Dendritic cell treated with granulocyte-macrophage colony-stimulating factor and Interleukin-4, amounts not matched to agents 40 ng/mL and 50 ng/mL, for 4 days (primary cell): ENCODE data around the gene STMND1.
A peak's percentile ranks its signal among the peaks of the same experiment; 100 is the strongest.

Experiments
- H3K27ac Mint-ChIP-seq: one replicate; pipeline ENCODE4 v1.8.0; 2022; ENCODE audit warnings: mild to moderate bottlenecking, mixed read lengths
- H3K27me3 Mint-ChIP-seq: one replicate; pipeline ENCODE4 v1.8.0; 2022; ENCODE audit warnings: mild to moderate bottlenecking, mixed read lengths
- H3K36me3 Mint-ChIP-seq: one replicate; pipeline ENCODE4 v1.8.0; 2022; ENCODE audit warnings: low read depth, mixed read lengths
- H3K4me1 Mint-ChIP-seq: one replicate; pipeline ENCODE4 v1.8.0; 2022; ENCODE audit warnings: low read depth, mixed read lengths
- H3K4me3 Mint-ChIP-seq: one replicate; pipeline ENCODE4 v1.8.0; 2022; ENCODE audit warnings: mild to moderate bottlenecking, moderate library complexity, mixed read lengths
- H3K9me3 Mint-ChIP-seq: one replicate; pipeline ENCODE4 v1.8.0; 2022; ENCODE audit warnings: mixed read lengths
- intact Hi-C: fragments of 100-400 bp; cut with micrococcal nuclease; formaldehyde crosslinking; loops from one replicate; pipeline ENCODE4 v1.15.0; 2022

Gene STMND1

DNA sequence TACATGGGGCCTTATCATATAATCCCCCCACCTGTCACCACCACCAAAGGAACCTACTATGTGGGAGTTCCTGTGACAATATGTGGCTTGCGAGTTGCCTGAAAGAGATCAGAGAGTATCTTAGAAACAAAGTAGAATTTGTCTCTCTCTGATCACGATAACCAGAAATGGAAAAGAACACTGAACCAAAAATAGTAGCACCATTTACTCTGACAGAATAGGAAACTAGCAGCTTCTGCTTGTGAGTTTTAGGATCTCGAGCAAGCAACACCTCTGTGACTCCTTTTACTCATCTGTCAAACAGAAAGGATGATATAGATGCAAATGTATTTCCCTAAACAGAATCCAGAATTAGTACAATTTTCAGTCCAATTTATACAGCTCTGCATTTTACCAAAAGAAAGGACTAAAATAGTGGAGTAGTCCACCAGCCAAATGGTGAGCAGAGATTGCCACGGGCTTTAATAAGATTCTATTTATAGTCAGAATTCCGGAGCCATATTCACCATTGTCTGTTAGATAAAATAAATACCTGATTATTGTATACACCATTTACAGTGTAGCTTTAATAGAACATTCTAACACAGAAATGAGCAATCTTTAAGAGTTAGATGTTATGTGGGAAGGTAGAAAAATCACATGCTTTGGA, 19.9 kb upstream of the STMND1 start:
- Mint-ChIP-seq H3K4me1 (no peaks in the 10 kb centered on the region), H3K27ac (no peak overlapping the region), H3K27me3 (peaks cover 19% of the 10 kb centered on the region), H3K9me3 (peaks cover 2% of the 10 kb centered on the region), H3K36me3 (no peaks in the 10 kb centered on the region), H3K4me3 (no peak overlapping the region)
- intact Hi-C loops = no loop called here

DNA sequence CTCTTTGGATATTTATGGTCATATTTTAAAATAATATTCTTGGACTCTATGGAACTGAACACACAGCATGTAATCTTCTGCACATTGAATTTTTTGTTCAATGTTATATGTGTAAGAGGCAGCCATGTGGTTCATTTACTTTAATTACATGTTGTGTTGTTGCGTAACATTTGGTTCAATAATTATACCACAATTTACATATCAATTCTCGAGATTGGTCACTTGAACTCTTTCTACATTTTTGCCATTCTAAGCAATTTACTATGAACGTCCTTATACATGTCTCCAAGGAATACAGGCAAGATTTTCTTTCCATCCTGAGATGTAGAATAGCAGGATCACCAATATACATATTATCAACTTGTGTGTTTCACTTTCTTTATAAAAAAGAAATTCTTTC, 18.5 kb upstream of the STMND1 start:
- Mint-ChIP-seq H3K27ac (no peak overlapping the region), H3K27me3 (peaks cover 18% of the 10 kb centered on the region), H3K36me3 (no peaks in the 10 kb centered on the region), H3K9me3 (no peaks in the 10 kb centered on the region), H3K4me1 (no peaks in the 10 kb centered on the region), H3K4me3 (no peak overlapping the region)
- intact Hi-C loops = no loop called here

DNA sequence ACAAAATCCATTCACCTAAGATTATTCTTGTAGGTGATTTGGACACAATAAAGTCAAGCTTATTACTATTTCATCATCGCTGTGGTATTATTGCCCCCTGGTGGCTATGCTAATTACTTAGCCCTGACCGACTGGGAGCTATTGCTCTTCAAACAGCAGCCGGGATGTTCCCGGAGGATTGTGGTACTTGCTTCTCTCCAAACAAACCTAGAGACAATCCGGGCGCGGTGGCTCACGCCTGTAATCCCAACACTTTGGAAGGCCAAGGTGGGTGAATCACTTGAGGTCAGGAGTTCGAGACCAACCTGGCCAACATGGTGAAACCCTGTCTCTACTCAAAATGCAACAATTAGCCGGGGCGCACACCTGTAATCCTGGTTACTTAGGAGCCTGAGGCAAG, 15.4 kb upstream of the STMND1 start:
- intact Hi-C loops = loop anchor here (2.0 kb wide), 3 partner anchors 122 to 754 kb away; no protein-coding TSS in a partner anchor
- Mint-ChIP-seq H3K9me3 (no peaks in the 10 kb centered on the region), H3K36me3 (no peaks in the 10 kb centered on the region), H3K4me3 (no peak overlapping the region), H3K4me1 (no peaks in the 10 kb centered on the region), H3K27me3 (peaks cover 19% of the 10 kb centered on the region), H3K27ac (no peak overlapping the region)

DNA sequence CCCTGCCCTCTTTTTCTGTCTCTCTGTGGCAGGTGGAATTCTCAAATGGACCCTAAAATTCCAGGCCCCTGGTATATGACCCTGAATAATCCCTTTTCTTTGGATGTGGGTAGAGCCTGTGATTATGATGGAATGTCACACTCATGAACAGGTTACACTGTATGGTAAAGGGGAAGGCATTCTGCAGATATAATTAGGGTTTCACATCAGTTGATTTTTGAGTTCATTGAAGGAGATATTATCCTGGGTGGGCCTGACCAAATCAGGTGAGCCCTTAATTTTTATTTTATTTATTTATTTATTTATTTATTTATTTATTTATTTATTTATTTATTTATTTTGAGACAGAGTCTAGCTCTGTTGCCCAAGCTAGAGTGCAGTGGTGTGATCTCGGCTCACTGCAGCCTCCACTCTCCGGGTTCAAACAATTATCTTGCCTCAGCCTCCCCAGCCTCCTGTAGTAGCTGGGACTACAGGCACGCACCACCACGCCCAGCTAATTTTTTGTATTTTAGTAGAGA, 13.7 kb upstream of the STMND1 start:
- H3K4me3 Mint-ChIP-seq = no peak overlapping the region
- H3K9me3 Mint-ChIP-seq = no peaks in the 10 kb centered on the region
- no peaks in the 10 kb centered on the region for H3K36me3 Mint-ChIP-seq
- H3K4me1 Mint-ChIP-seq = no peaks in the 10 kb centered on the region
- intact Hi-C loops = no loop called here
- H3K27me3 Mint-ChIP-seq = peaks cover 20% of the 10 kb centered on the region
- H3K27ac Mint-ChIP-seq = no peak overlapping the region

DNA sequence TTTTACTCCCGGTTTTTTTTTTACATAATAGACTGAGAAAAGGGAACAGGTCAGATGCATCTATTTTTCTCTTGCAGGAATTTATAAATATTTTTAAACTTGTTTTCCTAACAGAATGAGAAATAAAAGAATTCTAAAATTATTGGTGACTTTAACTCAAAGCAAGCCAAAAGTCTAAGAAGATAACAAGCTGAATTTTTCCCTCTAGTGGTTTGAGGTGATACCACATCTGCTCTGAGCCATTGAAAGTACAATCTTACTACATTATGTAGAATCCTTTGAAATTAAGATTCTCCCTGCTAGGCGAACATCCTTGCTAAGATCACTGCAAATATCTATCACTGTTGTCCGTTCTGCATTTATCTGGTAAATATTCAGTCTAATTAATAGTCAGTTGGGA, 10.7 kb upstream of the STMND1 start:
- intact Hi-C loops = no loop called here
- no peaks in the 10 kb centered on the region for H3K36me3 Mint-ChIP-seq
- H3K27me3 Mint-ChIP-seq = peaks cover 23% of the 10 kb centered on the region
- no peak overlapping the region for H3K27ac Mint-ChIP-seq
- no peaks in the 10 kb centered on the region for H3K9me3 Mint-ChIP-seq
- H3K4me1 Mint-ChIP-seq = no peaks in the 10 kb centered on the region
- no peak overlapping the region for H3K4me3 Mint-ChIP-seq

DNA sequence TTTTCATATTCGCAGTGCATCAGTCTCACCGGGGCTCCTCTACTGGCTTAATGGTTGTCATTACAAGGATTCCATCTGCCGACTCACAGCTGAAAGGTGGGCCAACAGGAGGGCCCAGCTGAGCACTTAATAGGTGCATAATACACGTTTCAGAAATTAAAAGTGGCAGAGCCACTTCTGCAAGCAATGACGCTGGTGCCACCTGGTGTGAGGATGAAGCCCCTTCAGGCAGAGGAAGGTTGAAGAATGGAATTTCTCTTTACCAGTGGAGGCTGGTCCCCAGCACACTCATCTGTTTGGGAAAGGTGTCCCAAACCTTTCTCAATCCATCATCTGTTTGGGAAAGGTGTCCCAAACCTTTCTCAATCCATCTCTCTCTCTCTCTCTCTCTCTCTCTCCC, 8.2 kb upstream of the STMND1 start:
- no peaks in the 10 kb centered on the region for H3K9me3 Mint-ChIP-seq
- H3K27me3 Mint-ChIP-seq = peaks cover 22% of the 10 kb centered on the region
- H3K36me3 Mint-ChIP-seq = no peaks in the 10 kb centered on the region
- H3K27ac Mint-ChIP-seq = no peak overlapping the region
- intact Hi-C loops = no loop called here
- no peak overlapping the region for H3K4me3 Mint-ChIP-seq
- H3K4me1 Mint-ChIP-seq = no peaks in the 10 kb centered on the region

DNA sequence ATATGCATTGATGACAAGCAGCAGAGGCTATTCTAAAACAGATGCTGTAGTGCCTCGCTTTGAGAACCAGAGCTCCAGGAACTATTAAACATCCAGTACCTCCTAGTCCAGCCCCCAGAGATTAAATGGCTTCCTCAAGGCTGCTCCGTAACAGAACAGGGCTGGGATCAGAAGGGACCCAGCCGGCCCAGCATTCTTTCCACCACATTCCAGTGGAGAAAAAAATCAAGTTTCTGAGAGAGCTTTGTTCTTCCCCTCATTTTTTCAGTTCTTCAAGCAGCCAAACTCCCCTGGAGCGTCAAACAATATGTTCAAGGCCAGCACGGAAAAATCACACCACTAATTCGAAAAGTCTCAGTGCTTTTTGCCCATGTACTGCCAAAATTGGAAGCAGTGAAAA, 5.8 kb upstream of the STMND1 start:
- intact Hi-C loops = no loop called here
- H3K4me3 Mint-ChIP-seq = no peak overlapping the region
- peaks cover 26% of the 10 kb centered on the region for H3K27me3 Mint-ChIP-seq
- no peak overlapping the region for H3K27ac Mint-ChIP-seq
- H3K9me3 Mint-ChIP-seq = no peaks in the 10 kb centered on the region
- no peaks in the 10 kb centered on the region for H3K36me3 Mint-ChIP-seq
- H3K4me1 Mint-ChIP-seq = peaks cover 7% of the 10 kb centered on the region

DNA sequence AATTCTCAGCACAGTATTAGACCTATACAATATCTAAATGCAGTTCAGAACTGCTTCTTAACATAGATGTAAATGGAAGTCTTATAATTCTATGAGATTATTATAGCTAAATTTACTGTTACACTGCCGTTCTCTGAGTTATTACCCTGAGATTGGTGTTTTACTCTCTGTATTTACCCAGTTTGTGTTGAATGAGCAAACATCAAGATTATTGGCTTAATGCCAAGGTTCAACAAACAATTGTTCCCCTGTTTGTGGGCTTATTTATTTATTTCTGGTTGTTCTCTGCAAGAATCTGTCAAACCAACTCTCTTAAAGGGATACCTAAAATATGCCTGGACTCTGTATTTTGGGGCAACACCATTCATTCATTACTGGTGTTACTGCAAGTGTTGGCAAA, 5.2 kb upstream of the STMND1 start:
- peaks cover 30% of the 10 kb centered on the region for H3K27me3 Mint-ChIP-seq
- intact Hi-C loops = no loop called here
- H3K36me3 Mint-ChIP-seq = no peaks in the 10 kb centered on the region
- H3K27ac Mint-ChIP-seq = no peak overlapping the region
- H3K4me1 Mint-ChIP-seq = peaks cover 12% of the 10 kb centered on the region
- H3K4me3 Mint-ChIP-seq = no peak overlapping the region
- H3K9me3 Mint-ChIP-seq = no peaks in the 10 kb centered on the region

DNA sequence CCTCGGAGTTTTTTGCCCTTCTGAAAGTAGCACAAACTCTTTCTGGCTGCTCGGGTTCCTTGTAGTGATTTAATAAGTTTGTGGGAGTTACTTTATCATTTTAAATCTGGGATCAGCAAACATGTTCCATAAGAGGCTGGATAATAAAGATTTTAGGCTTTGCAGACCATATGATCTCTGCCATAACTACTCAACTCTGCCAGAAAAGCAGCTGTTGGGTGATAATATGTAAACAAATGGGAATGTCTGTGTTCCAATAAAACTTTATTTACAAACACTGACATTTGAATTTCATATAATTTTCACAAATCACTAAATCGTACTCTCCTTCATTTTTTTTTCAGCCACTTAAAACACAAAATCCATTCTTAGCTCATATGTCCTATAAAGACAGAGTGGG, 3.9 kb upstream of the STMND1 start:
- no peak overlapping the region for H3K27ac Mint-ChIP-seq
- H3K4me3 Mint-ChIP-seq = no peak overlapping the region
- no peaks in the 10 kb centered on the region for H3K36me3 Mint-ChIP-seq
- no peaks in the 10 kb centered on the region for H3K9me3 Mint-ChIP-seq
- H3K4me1 Mint-ChIP-seq = peaks cover 22% of the 10 kb centered on the region
- peaks cover 42% of the 10 kb centered on the region for H3K27me3 Mint-ChIP-seq
- intact Hi-C loops = no loop called here

DNA sequence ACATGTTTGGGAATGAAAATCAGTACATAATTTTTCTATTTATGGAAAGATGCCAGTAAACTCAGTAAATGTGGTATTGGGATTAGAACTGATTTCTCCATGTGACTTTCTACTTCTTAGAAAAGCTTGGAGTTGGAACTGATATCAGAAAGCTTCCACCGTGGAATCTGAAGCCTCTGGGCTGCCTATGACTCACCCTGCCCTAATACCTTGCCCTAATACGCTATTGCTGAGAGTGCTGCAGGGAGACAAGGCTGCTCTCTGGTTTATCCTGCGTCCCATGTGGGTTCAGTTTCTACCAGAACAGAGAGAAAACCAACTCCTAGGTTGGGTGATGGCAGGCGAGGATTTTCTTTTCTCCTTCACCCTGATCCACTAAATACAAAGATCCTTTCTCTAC, 3.3 kb upstream of the STMND1 start:
- H3K9me3 Mint-ChIP-seq = no peaks in the 10 kb centered on the region
- H3K27me3 Mint-ChIP-seq = peaks cover 48% of the 10 kb centered on the region
- peaks cover 22% of the 10 kb centered on the region for H3K4me1 Mint-ChIP-seq
- no peaks in the 10 kb centered on the region for H3K36me3 Mint-ChIP-seq
- H3K27ac Mint-ChIP-seq = no peak overlapping the region
- intact Hi-C loops = no loop called here
- H3K4me3 Mint-ChIP-seq = no peak overlapping the region

DNA sequence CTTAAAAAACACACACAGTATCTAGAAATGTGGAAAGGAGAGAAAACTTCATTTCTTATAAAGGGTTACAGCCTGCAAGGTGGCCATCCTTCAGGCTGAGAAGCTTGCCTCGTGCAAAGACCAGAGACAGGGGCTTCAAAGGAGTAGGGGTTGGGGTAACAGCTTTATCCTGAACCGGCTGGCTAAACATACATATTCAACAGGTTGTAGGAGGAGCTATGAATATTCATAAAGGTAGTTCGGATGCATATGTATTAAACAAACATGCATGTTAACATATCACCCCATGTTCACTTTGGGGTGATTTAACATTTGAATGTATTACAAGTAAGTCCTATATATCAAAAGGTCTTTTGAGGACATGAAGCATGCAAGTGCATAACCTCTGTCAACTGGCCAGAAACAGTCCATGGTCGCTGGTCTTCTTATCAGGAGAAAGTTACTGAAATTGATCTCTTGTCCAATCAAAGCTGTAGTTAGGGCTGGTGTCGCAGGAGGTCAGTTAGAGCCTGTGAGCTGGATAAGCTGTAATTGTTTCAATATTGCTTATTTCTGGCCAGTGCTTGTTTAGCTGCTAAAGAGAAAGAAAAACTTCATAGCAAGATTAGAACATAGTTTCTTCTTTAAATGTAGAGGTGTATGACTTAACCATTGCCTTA, 2.3 kb upstream of the STMND1 start:
- Mint-ChIP-seq H3K4me1 (peaks cover 22% of the 10 kb centered on the region), H3K9me3 (no peaks in the 10 kb centered on the region), H3K4me3 (no peak overlapping the region), H3K27ac (no peak overlapping the region), H3K36me3 (no peaks in the 10 kb centered on the region), H3K27me3 (peaks cover 54% of the 10 kb centered on the region)
- intact Hi-C loops = no loop called here

DNA sequence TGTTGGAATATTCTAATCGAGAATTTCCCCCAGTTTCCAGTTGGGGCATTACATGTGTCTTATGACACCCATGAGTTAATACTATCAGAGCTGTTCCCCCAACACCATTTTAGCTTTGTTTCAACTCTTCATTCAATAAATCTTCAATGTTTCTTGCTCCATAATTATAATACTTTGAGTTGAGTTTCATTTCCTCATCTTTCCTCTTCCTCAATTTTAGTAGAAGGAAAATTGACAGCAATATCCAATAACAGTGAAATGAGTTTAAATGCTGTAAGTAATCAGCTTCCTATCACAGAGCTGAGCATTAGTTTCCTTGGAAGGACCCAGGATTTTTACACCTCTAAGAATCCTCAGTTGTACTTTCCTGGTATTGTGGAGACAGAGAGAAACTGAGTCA, 1.0 kb upstream of the STMND1 start:
- Mint-ChIP-seq H3K9me3 (no peaks in the 10 kb centered on the region), H3K27me3 (peaks cover 53% of the 10 kb centered on the region), H3K36me3 (no peaks in the 10 kb centered on the region), H3K4me3 (no peak overlapping the region), H3K4me1 (peaks cover 22% of the 10 kb centered on the region), H3K27ac (no peak overlapping the region)
- intact Hi-C loops = no loop called here

DNA sequence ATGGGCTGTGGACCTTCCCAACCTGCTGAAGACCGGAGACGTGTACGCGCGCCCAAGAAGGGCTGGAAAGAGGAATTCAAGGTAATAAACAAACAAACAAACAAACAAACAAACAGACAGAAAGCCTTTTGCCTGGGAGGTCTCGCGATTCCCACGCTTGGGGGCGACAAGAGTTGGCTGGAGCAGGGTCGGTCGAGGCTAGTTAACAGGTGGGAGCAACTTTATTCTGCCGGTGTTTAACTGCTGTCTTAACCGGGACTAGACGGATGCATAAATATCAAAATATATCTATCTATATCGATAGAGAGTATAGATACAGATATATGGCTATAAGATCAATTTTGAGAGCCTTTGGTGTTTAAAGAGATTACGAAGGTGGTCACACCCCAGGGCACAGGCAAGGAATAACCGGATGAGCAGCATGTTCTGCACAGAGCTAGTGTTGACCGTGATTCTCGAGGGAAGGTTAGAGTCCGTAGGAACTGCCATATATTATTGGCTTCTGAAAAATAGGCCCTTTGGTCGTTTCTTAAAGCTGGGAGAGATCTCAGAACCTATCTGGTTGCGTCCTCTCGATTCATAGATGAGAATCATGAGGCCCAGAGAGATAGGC, 514 bp downstream of the STMND1 start:
- H3K9me3 Mint-ChIP-seq = no peaks in the 10 kb centered on the region
- H3K4me3 Mint-ChIP-seq = peak overlapping the region; percentile 68
- H3K36me3 Mint-ChIP-seq = no peaks in the 10 kb centered on the region
- H3K4me1 Mint-ChIP-seq = peaks cover 22% of the 10 kb centered on the region
- intact Hi-C loops = no loop called here
- no peak overlapping the region for H3K27ac Mint-ChIP-seq
- peaks cover 53% of the 10 kb centered on the region for H3K27me3 Mint-ChIP-seq

DNA sequence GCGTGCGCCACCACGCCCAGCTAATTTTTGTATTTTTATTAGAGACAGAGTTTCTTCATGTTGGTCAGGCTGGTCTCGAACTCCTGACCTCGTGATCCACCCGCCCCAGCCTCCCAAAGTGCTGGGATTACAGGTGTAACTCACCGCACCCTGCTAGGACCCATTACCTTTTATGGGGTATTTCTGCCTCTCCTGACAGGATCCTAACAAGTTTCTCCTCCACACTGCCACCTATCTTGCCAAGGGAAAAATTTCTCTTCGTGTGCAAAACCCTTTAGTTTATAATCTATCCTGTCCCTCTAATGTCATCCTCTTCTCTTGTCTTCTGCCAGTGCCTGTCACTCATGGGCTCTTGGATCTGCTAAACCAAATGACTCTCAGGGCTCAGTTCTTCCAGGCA, 1.9 kb downstream of the STMND1 start:
- H3K27ac Mint-ChIP-seq = no peak overlapping the region
- H3K4me3 Mint-ChIP-seq = no peak overlapping the region
- no peaks in the 10 kb centered on the region for H3K9me3 Mint-ChIP-seq
- intact Hi-C loops = no loop called here
- H3K27me3 Mint-ChIP-seq = peaks cover 48% of the 10 kb centered on the region
- H3K36me3 Mint-ChIP-seq = no peaks in the 10 kb centered on the region
- H3K4me1 Mint-ChIP-seq = peaks cover 22% of the 10 kb centered on the region
